Stimulated activated CD4-positive, alpha-beta T cell treated with anti-CD3 and anti-CD28 coated beads, TNF-alpha, amount 100 ng/mL, for 24 hours (primary cell): ENCODE measurements around the gene PHRF1.
"Not testable (repeated sequence)": the region's sequence is repeated elsewhere in the genome, so short reads cannot be mapped to it uniquely, and the experiment has no call there.

Source experiments
- DNase-seq, 3 experiments: peaks; one replicate each; pipeline ENCODE4 v3.0.0-alpha.2; 2020; ENCODE audit warnings: low read depth in 3 of 3

Gene PHRF1

GRCh38 chr11:627308-627576 is 51.0 kb downstream of the PHRF1 start:
- DNase-seq: no peak

- DNase-seq: no peak
Measured at GRCh38 chr11:628056-628455, 51.8 kb downstream of the PHRF1 start.

GRCh38 chr11:629237-629583 is 52.9 kb downstream of the PHRF1 start:
- no peak for DNase-seq

- DNase-seq: no peak
Measured at GRCh38 chr11:630871-631270, 54.6 kb downstream of the PHRF1 start.

- DNase-seq: no peak
Measured at GRCh38 chr11:635945-636510, 59.8 kb downstream of the PHRF1 start.

GRCh38 chr11:636511-637332 is 60.5 kb downstream of the PHRF1 start, which contains the start of gene DRD4:
TSS of gene DRD4 (plus strand) at chr11:637269. CDS start at chr11:637305, 36 bp downstream.
- DNase-seq: no peak

GRCh38 chr11:637333-637592 is 61.0 kb downstream of the PHRF1 start:
- no peak for DNase-seq

- no peak for DNase-seq
Measured at GRCh38 chr11:637593-638521, 61.6 kb downstream of the PHRF1 start.

GRCh38 chr11:638631-639331 is 62.5 kb downstream of the PHRF1 start:
- DNase-seq: no peak

- DNase-seq: no peak
Measured at GRCh38 chr11:639332-639955, 63.2 kb downstream of the PHRF1 start.

- no peak for DNase-seq
Measured at GRCh38 chr11:640021-640706, 63.9 kb downstream of the PHRF1 start.

GRCh38 chr11:641806-642370 is 65.6 kb downstream of the PHRF1 start:
- no peak for DNase-seq

- no peak for DNase-seq
Measured at GRCh38 chr11:643366-643765, 67.1 kb downstream of the PHRF1 start.

GRCh38 chr11:643849-644738 is 67.8 kb downstream of the PHRF1 start:
- DNase-seq: no peak

GRCh38 chr11:645536-645935 is 69.3 kb downstream of the PHRF1 start:
- DNase-seq: no peak

GRCh38 chr11:646214-646613 is 69.9 kb downstream of the PHRF1 start:
- DNase-seq: no peak

- DNase-seq: not testable (repeated sequence)
Measured at GRCh38 chr11:647672-648158, 71.4 kb downstream of the PHRF1 start.

- no peak for DNase-seq
Measured at GRCh38 chr11:650482-650881, 74.2 kb downstream of the PHRF1 start.

GRCh38 chr11:653136-653535 is 76.9 kb downstream of the PHRF1 start:
- not testable (repeated sequence) for DNase-seq

GRCh38 chr11:653837-654236 is 77.6 kb downstream of the PHRF1 start:
- DNase-seq: no peak
